ENCODE data around the gene HIVEP2.

The HIVEP2 gene

DNA sequence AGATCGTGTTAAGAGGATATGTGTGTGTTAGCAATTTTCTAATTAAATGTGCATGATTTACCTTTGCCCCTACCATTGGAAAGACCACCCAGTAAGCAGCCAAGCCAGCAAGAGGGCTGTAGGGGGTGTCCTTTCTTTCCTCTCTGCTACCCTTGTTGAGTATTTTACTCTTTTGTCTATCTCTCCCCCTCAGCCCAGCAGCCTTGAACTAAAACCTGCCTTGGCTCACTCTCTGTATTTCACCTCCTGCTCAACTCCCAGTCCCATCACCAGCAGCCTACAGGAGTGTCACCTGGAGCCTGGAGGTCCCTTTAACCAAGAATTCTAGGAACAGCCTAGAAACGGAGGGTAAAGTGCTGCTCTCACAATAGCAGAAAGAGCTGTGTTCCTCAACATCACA is 81.0 kb downstream of the HIVEP2 start:
- no peak for DNase-seq (ENCODE audit: low spot score)

DNA sequence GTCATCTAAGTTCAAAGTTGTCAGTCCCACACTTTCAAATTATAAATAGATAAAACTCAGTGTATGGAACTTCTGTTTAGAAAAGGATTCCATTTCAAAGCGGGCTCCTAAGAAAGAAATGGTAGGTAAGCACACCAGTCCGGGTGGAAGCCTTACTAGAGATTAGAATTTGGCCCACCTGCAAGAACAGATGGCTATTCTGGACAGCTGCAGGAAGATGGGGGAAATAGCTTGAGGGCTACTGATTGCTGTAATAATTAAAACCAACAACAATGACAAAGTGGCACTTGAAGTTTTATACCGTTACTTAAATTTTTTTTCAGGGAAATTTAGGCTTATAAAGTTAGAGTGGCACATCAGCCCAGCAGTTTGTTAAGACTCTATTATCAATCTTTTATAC is 83.3 kb downstream of the HIVEP2 start:
- DNase-seq (ENCODE audit: low spot score), result no peak

DNA sequence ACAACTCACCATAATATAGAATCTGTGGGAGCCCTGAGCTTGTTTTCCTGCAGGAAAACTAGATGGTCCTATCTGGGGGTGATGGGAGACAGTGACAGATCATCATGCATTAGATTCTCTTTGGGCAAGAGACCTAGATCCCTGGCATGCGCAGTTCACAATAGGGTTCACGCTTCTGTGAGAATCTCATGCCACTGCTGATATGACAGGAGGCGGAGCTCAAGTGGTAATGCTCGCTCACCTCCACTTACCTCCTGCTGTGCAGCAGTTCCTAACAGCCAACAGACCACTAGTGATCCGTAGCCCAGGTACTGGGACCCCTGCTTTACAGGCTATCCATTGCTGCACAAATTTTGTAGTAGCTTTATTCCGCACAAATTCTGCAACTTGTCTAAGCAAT is 84.5 kb downstream of the HIVEP2 start:
- no peak for DNase-seq (ENCODE audit: low spot score)

DNA sequence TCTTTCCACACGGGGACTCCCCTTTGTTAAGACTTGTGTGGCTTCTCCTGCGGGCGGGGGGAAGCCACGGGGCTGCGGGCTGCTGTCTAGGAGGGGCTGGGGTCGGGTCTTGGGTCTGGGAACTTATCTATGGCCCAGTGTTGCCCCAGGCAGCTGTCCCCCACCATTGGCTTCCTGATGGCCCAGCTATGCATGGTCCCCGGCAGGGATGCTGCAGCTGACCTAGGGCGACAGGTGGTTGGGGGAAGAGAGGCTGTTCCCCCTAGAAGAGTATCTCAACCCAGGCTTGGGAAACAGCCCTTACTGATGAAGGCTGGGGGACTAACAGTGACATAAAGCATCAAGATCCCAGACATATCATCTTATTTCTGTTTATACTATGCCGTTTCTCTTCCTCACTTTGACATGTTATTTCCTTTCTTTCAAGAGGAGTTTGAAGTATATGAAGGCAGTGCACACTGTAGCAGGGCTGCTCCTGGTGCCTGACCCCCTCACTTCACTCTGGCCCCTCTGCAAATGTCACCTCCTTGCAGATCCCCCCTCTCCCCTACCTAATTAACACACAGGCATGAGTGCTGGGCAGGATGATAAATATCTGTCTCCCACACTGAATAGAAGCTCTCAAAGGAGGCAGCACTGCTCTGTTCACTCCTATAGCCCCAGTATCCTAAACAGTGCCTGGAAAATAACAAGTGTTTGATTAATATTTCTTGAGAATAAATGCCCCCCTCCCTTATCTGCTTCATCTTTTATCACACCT is 87.0 kb downstream of the HIVEP2 start:
- no peak for DNase-seq (ENCODE audit: low spot score)

DNA sequence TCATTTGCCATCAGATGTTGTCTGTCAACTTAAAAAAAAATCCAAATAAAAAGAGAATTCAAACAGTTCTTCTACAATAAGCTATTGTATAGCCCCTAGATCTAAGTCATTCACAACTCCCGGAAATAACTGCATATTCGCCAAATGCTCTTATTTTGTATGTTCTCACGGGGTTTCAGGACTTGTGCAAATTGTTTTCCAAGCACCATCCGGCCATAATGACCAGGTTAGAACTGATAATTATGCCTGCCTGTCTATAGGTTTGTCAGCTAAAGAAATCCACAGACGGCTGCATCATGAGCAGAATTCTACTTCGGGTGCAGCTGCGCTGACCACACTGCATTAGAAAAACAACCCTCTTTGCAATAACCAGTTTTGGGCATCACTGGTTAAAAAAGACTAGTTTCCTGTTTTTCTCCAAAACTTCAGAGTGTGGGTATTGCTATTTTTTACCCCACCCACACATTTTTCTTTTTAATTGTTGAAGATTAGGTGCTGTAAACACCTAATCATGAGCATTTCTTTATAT is 87.7 kb downstream of the HIVEP2 start:
- DNase-seq (ENCODE audit: low spot score), result no peak

DNA sequence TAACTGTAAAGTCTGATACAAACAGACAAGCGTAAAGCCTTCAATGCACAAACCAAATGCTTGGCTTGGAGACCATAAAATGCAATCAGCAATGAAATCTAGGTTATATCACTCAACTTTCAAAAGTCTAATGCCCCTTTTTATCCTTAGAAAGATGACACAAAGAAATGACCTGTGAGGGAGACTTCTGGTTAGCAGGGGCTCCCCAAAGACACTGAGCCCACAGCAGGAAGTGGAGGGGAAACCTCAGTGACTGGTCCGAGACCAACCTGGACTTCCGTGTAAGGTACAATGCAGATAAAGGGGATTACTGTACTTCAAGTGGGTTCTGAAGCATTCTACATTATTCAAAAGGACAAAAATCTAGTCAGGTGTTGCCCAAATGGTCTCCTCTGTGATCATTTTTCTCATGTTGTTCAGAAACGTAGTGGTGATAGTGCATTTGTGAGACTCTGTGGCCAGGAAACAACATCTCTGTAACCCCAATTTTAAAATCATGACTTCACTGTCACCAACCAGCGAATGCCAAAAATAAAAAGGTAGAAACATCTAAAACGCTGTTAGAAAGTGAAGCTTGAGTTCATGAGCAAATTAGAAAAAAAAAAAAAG is 88.2 kb downstream of the HIVEP2 start:
- DNase-seq (ENCODE audit: low spot score), result no peak

DNA sequence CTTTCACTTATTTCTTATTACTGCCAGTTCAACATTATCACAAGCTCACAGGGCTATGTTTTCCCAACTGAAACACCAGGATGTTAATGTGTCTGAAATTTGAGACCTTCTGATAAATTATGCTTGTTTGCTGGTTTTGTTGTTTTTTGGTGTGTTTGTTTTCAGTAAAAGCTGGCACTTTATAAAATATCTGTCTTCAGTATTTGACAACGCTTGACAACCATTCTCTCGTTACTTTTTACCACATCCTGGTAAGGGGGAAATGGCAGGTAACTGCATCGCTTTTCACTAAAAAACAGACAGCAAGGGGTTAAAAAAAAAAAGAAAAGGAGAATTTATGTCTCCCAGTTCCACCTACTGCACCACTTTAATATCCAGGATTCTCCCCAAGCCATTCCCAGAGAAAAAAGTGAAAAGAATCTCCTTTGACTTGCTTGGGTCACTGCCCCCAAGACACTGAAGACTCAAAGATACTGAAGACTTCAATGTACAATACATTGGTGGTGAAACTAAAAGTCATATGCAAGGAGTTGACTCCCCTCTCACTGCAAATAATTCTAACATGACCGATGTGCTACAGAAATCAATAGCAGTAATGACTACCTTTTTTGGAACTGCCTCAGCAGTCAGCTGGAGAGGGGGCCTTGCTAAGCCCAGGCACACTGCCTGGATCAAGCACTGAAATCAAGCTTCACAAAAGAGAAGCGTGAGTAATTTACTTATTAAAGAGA is 88.9 kb downstream of the HIVEP2 start:
- DNase-seq (ENCODE audit: low spot score), result no peak

DNA sequence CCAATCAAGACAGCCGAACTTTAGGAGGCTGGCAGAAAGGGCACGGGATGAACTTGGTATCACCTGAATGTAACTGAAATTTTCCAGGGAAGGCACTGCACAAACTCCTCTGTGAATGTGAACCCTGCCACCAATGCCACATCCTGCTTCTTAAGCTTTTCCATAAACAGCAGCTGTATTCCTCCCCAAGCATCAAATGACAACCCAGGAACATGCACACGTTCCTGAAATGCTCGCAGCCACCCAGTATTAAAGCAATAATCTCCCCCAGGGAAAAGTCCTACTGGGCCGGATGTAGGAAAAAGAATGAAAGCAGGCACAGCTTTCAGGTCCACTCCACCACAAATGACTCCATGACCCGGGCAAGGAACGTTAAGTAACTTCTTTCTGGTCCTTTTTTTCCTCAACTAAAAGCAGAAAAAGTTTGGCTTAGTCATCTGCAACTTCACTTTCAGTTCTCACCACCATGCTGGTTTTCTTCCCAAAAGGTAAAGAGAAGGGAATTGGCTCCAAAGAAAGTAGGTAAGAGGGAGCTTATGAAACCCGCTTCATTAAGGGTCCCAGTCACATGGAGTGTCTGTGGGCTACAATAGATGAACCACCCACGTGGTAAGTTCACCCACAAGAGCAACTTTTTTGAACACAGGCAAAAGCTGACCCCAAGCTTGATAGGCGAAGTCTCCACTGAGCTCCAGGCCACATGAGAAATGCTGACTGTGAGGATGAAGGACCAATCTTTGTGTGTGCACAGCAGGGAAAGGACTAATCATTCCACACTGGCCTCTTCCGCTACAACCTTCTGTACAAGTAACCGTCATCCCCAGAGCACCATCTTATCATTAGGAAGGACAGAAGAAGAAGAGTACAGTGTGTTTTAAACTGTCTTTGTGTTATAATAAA is 90.1 kb downstream of the HIVEP2 start:
- no peak for DNase-seq (ENCODE audit: low spot score)

DNA sequence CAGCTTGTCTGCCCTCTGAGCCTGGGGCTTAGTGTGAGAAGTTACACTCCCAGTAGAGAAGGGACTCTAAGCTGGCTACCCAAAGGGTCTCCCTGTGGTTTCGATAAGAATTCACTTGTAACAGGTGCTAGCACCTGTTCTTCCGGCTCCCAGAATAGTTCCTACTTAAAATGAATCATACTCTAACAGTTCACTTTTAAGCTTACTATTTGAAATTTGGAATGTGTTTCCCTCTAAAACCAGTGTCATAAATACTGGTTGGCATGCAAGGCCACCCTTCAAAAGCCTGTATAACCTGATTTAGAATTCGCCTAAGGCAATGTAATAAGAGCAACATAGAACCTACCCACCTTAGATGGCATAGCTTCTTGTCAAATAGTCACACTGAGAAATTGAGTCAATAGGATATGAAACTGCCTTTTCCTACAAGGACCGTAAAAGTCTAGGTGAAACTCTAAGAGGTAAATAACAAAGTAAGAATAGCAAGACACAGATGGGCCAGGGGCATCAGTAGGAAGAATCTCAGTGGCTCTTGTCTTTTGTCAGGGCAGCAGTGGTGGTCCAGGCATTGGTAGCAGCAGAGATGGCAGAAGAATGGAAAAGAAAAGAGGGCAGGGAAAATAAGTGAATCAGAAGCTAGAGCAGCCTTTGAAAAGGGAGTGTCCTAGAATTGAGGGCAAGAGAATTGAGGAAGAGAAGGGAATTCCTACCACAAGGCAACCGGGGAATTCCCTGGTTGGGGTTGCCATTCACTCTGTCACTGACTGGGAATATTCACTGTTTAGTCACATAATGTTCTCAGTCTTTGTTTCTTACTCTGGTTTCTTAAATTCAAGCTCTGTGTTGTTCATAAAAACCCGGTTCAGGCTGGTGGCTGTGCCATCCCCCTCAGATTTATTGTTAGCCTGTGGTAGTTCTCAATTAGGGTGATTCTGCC is 91.5 kb downstream of the HIVEP2 start:
- DNase-seq (ENCODE audit: low spot score), result no peak

DNA sequence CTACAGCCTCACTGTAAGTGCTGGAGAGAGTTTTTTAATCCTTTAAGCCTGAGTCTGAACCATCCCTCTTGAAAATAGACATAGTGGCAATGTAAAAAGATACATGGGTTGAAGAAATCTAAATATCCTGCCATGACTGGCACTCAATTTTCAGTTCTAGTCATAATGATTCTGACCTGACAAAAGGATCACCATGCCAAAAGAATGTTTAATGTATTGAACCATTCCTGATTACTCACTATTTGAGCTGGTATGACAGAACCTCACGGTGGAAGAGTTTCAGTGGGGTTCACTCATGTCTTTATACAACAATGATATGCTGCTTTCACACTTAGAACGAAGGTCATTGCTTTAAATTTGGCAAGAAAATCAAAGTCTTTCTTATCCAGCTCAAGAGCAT is 93.4 kb downstream of the HIVEP2 start:
- DNase-seq (ENCODE audit: low spot score), result no peak

DNA sequence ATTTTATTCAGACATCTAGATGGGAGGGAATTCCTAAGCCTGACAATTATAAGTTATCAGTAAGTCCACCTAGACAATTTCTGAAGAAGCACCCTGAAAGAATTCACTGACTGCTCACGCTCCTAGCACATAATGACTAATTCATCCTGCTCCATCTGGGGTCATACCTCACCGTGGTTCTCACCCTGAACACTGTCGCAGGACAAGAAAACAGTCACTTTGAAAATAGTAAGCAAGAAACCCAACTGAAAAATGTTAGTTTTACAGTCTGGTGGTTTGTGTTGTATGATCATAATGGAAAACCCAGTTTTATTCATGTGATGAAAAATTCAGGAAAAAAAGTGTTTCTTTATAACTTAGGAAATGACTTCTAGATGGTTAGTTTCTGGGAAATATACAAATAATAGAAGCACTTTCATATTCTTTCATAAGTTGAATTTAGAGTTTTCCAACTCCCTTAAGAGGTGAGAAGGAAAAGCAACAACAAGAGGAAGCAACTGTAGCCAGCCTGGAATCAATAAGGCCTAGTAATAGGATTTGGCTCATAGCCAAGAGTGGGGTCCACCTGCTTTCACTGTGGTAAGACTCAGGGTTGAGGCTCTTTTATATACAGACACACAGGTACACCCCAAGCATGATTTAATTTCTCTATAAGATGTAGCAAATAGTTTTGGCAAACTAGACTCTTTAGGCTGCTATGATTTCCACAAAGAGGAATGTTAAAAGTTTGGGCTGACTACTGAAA is 94.1 kb downstream of the HIVEP2 start:
- no peak for DNase-seq (ENCODE audit: low spot score)

DNA sequence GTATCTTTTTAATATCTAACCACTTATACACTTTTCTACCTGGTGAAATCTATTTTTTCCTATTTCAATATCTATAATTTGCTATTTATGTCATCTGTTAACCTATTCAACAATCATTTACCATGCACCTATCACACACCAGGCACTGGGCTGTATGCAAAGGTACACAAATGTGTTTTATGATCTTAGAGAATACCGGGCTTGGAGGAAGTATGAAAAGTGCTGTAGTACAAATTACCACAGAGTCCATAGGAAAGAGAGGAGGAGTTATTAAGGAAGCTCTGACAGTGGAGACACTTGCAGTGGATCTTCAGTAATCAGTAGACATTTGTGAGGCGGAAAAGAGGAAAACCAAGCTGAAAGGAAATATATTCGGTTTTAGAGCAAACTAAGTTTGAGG is 96.0 kb downstream of the HIVEP2 start:
- no peak for DNase-seq (ENCODE audit: low spot score)

DNA sequence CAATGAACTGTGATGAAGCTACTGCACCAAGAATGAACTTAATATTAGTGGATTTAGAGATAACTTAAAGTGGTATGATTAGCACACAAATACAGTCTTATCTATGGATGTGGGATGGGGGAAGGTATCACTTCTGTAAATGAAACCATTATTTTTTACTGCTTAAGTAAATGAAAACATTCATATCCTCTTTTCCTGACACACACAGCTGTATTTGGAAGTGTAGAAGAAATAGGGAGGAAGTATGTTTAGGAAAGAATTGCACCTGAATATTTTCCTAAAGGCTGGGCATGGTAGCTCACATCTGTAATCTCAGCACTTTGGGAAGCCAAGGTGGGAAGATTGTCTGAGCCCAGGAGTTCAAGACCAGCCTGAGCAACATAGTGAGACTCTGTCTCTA is 96.8 kb downstream of the HIVEP2 start:
- no peak for DNase-seq (ENCODE audit: low spot score)

DNA sequence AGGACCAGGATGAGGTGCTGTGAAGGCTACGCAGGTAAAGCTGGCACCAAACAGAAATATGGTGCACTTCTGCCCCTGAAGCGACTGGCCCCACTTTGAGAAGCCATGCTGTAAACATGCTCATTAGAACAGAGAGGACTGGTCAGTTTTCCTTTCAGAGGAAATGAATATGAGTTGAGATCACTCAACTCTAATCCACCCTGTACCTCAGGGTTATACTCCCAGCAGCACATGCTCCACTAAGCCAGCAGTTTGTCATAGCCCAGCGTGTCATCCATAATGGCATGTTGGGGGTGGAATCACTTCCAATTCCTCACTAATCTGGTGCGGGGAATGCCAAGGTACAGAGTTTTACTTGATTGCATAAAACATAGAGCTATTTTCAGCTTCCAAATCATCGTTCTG is 98.1 kb downstream of the HIVEP2 start:
- peak; percentile 60 for DNase-seq (ENCODE audit: low spot score)

DNA sequence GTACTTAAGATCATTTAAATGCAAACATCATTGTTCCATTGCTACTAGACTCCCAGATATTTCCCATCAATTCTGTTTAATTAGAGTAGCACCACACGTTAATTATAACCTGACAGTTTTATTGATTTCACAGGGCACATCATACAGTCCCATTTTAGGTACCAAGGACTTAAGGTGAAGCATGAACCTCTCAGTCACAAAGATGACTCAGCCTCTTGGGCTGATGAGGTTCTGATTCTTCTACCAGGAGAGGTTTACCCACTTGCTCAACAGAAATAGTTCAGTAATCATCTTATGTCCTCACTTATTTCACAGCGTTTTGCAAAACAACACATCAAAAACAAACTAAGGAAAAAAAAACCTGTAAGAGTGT is 98.5 kb downstream of the HIVEP2 start:
- no peak for DNase-seq (ENCODE audit: low spot score)

DNA sequence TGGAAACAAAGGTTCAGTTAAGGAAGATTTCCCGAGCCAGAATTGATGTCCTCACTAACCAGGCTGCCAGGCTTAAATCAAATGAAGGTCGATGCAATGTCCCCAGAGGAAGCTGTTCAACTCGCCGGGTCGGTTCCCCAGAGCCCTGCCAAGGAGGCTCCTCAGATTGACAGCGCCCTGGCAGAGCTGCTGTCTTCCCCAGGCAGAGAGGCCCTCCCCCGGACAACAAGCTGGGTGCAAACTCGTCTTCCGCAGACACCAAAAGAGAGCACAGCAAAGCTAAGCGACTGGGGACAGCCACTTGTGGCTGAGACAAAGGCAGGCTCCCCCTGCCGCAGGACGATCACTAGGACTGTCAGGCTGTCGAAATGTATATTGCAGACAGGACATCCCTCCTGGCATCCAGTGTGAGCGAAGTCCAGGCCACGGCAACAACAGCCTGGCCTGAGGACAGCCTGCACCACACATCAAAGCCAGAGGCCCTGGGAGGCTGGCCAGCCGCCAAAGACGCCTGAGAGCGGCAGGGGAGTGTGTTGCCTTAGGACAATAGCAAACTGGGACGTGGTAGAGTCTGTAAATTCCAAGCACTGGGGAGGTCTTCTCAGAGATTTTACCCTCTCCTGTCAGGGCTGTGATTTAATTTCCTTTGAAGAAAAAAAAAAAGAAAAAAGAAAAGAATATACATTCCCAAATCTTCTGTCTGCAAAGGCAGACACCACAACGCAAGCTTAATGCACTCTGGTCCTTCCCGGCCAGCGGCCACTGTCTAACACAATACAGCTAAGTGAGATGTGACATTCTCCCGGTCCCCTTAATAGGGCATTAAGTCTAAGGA is 99.1 kb downstream of the HIVEP2 start:
- peak; percentile 92 for DNase-seq (ENCODE audit: low spot score)

DNA sequence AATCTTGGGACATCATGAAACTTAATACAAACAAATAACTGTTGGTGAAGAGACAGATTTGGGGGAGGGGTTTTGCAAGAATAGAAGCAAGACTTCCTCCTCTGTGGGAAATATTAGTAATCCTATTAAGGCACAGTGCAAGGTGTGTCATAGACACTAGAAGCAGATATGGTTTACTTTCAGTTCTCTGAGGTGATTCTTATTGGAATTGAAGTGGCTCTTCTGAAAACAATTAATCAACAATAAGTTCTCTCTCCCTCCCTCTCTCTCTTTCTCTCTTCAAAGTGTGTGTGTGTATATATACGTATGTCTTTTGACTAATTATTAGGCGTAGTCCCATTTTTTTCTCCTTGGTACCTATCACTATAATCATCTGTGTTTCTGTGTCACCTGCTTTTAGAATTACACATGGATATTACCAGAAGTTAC is 99.8 kb downstream of the HIVEP2 start:
- DNase-seq (ENCODE audit: low spot score), result no peak

DNA sequence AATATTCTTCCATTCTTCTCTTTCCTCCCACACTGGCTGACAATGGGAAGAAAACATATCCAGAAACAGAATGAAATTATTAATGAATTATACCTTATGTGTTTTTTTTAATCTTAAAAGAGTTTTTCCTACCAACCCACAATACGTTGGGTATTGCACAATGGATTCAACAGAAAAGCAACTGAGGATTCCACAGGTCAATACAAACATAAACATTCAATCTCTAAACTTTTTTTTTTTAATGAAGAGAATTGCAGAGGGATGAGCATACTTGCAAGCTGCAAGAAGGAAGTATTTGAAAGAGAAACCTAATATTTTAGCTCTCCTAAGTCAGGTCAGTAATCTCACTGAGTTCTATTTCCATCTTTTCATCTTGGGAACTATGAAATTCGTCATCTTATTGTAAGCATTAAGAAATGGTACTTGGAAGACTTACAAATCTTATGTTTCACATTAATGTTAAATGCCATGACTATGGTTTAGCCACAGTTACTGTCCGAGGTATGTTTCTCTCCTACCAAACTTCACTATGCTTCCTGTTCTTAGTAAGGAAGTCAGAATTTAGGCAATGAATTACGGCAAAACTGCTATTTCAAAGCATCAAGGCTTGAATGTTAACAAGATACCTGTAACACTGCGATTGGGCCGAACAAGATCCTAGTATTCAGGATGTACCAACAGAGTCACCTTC is 100.8 kb downstream of the HIVEP2 start:
- DNase-seq (ENCODE audit: low spot score), result no peak

DNA sequence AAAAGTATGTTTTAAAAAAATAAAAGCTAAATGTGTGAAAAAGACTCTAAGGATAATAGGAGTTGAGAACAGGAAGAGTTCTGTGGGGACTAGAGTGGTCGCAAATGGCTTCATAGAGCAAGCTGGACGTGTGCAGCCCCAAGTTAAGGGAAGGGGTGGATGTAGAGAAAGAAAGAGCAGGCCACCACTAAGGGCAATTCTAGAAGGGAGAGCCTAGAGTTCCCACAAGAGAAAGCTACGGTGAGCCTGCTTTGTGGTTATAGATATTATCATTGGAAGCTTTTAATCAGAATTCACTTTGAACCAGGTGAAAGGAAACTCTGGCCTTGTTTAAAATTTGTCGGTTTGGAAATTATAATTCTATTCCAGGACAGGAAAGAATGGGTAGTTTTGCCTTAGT is 101.6 kb downstream of the HIVEP2 start:
- peak; percentile 42 for DNase-seq (ENCODE audit: low spot score)

Measured in SW480 (cell line).